GM19099 (cell line): ENCODE data around the gene HM13.

ENCODE experiments used
- POLR2A ChIP-seq: IDR thresholded peaks from 3 replicates; pipeline ENCODE4 v1.6.1; 2011; ENCODE audit warnings: low read depth; ENCODE audit not compliant: insufficient read length; ENCODE audit errors: extremely low read depth

HM13 gene

GRCh38 chr20:31536575-31536974 lies 22.3 kb downstream of the HM13 start:
- TF ChIP-seq POLR2A = no peak

GRCh38 chr20:31537116-31537871 lies 23.1 kb downstream of the HM13 start:
- no peak for TF ChIP-seq POLR2A

- TF ChIP-seq POLR2A = no peak
Observed at GRCh38 chr20:31537890-31538289, 23.6 kb downstream of the HM13 start.

GRCh38 chr20:31538326-31538725 lies 24.1 kb downstream of the HM13 start:
- no peak for TF ChIP-seq POLR2A

GRCh38 chr20:31540406-31540805 lies 26.2 kb downstream of the HM13 start:
- no peak for TF ChIP-seq POLR2A

GRCh38 chr20:31542201-31542842 lies 28.1 kb downstream of the HM13 start:
- TF ChIP-seq POLR2A = no peak

GRCh38 chr20:31542963-31543362 lies 28.7 kb downstream of the HM13 start:
- TF ChIP-seq POLR2A = no peak

- no peak for TF ChIP-seq POLR2A
Observed at GRCh38 chr20:31543966-31544598, 29.8 kb downstream of the HM13 start.

GRCh38 chr20:31544600-31544999 lies 30.4 kb downstream of the HM13 start:
- TF ChIP-seq POLR2A = no peak

- peak; percentile 66 for TF ChIP-seq POLR2A
Observed at GRCh38 chr20:31547017-31547675, 32.9 kb downstream of the HM13 start.

GRCh38 chr20:31547720-31548298 lies 33.6 kb downstream of the HM13 start:
- no peak for TF ChIP-seq POLR2A

GRCh38 chr20:31548820-31549512 lies 34.7 kb downstream of the HM13 start:
- no peak for TF ChIP-seq POLR2A

- no peak for TF ChIP-seq POLR2A
Observed at GRCh38 chr20:31549513-31549880, 35.3 kb downstream of the HM13 start.

GRCh38 chr20:31550099-31550498 lies 35.9 kb downstream of the HM13 start:
- TF ChIP-seq POLR2A = no peak
